ENCODE data around the gene ANKAR. TPM values are rescaled to one million over a fixed set of nuclear protein-coding genes. Genes with fewer than 3 reads are reported as not detected.
A peak's percentile ranks its signal among the peaks of the same experiment; 100 is the strongest.
"Not testable (repeated sequence)": the region's sequence is repeated elsewhere in the genome, so short reads cannot be mapped to it uniquely, and the experiment has no call there.

ANKAR gene
- total RNA-seq, 1 donor from 2014 or later = 10.3 TPM

GRCh38 chr2:189653464-189653863 lies 21.0 kb upstream of the ANKAR start:
- intact Hi-C loops (cut with DNase I); DNase-seq (ENCODE audit: low spot score): not testable (repeated sequence)

- DNase-seq (ENCODE audit: low spot score) = no peak
- intact Hi-C loops (cut with DNase I) = no loop called here
Observed at GRCh38 chr2:189654641-189655040, 19.8 kb upstream of the ANKAR start.

GRCh38 chr2:189657867-189658266 lies 16.6 kb upstream of the ANKAR start:
- DNase-seq (ENCODE audit: low spot score) = no peak
- intact Hi-C loops (cut with DNase I) = no loop called here

- intact Hi-C loops (cut with DNase I) = no loop called here
- DNase-seq (ENCODE audit: low spot score) = peak; percentile 78
Observed at GRCh38 chr2:189658306-189659212, 15.9 kb upstream of the ANKAR start.

- intact Hi-C loops (cut with DNase I) = loop anchor here (5.0 kb wide), 1 partner anchor 82 kb away; no protein-coding TSS in a partner anchor
- no peak for DNase-seq (ENCODE audit: low spot score)
Observed at GRCh38 chr2:189659734-189660133, 14.7 kb upstream of the ANKAR start.

GRCh38 chr2:189660803-189661147 lies 13.7 kb upstream of the ANKAR start:
- intact Hi-C loops (cut with DNase I) = loop anchor here (1.0 to 5.0 kb wide), 3 partner anchors 14 to 83 kb away; partner anchors contain the start of gene ANKAR
- no peak for DNase-seq (ENCODE audit: low spot score)

- intact Hi-C loops (cut with DNase I) = loop anchor here (1.0 to 5.0 kb wide), 3 partner anchors 13 to 84 kb away; partner anchors contain the start of gene ANKAR
Observed at GRCh38 chr2:189661148-189661956, 13.1 kb upstream of the ANKAR start, which contains the start of gene ASNSD1. Gene ASNSD1, plus strand, starts transcription at chr2:189661459. Its CDS starts 4,674 bp downstream, at chr2:189666133.

GRCh38 chr2:189661957-189662321 lies 12.5 kb upstream of the ANKAR start:
- intact Hi-C loops (cut with DNase I) = loop anchor here (1.0 to 5.0 kb wide), 3 partner anchors 12 to 85 kb away; partner anchors contain the start of gene ANKAR
- DNase-seq (ENCODE audit: low spot score) = no peak

More at GRCh38 chr2:189661148-189661956, 13.1 kb upstream of the ANKAR start, which contains the start of gene ASNSD1:
- peak; percentile 99 for DNase-seq (ENCODE audit: low spot score)

- intact Hi-C loops (cut with DNase I) = loop anchor here (5.0 kb wide), 1 partner anchor 85 kb away; no protein-coding TSS in a partner anchor
- no peak for DNase-seq (ENCODE audit: low spot score)
Observed at GRCh38 chr2:189662669-189663226, 11.7 kb upstream of the ANKAR start.

- intact Hi-C loops (cut with DNase I) = loop anchor here (5.0 kb wide), 1 partner anchor 86 kb away; no protein-coding TSS in a partner anchor
Observed at GRCh38 chr2:189663319-189663718, 11.2 kb upstream of the ANKAR start.

GRCh38 chr2:189669913-189670312 lies 4.6 kb upstream of the ANKAR start:
- intact Hi-C loops (cut with DNase I) = no loop called here
- no peak for DNase-seq (ENCODE audit: low spot score)

More at GRCh38 chr2:189663319-189663718, 11.2 kb upstream of the ANKAR start:
- not testable (repeated sequence) for DNase-seq (ENCODE audit: low spot score)

- DNase-seq (ENCODE audit: low spot score) = no peak
- intact Hi-C loops (cut with DNase I) = loop anchor here (1.0 to 2.0 kb wide), 3 partner anchors 13 to 89 kb away; partner anchors contain the start of genes ASNSD1 and OSGEPL1
Observed at GRCh38 chr2:189673661-189674373, 653 bp upstream of the ANKAR start.

- intact Hi-C loops (cut with DNase I) = no loop called here
- no peak for DNase-seq (ENCODE audit: low spot score)
Observed at GRCh38 chr2:189676471-189676870, 2.0 kb downstream of the ANKAR start.

- intact Hi-C loops (cut with DNase I) = no loop called here
- DNase-seq (ENCODE audit: low spot score) = no peak
Observed at GRCh38 chr2:189679226-189679625, 4.8 kb downstream of the ANKAR start.

- DNase-seq (ENCODE audit: low spot score) = no peak
- intact Hi-C loops (cut with DNase I) = no loop called here
Observed at GRCh38 chr2:189681203-189681602, 6.7 kb downstream of the ANKAR start.

GRCh38 chr2:189681903-189682302 lies 7.4 kb downstream of the ANKAR start:
- intact Hi-C loops (cut with DNase I) = no loop called here
- DNase-seq (ENCODE audit: low spot score) = no peak

- intact Hi-C loops (cut with DNase I) = no loop called here
- DNase-seq (ENCODE audit: low spot score) = no peak
Observed at GRCh38 chr2:189683348-189683747, 8.9 kb downstream of the ANKAR start.

- intact Hi-C loops (cut with DNase I) = no loop called here
- DNase-seq (ENCODE audit: low spot score) = no peak
Observed at GRCh38 chr2:189684811-189685210, 10.3 kb downstream of the ANKAR start.

All from cardiac septum (tissue), 1 donor.